ENCODE results near the gene HCN2.

HCN2 gene

DNA sequence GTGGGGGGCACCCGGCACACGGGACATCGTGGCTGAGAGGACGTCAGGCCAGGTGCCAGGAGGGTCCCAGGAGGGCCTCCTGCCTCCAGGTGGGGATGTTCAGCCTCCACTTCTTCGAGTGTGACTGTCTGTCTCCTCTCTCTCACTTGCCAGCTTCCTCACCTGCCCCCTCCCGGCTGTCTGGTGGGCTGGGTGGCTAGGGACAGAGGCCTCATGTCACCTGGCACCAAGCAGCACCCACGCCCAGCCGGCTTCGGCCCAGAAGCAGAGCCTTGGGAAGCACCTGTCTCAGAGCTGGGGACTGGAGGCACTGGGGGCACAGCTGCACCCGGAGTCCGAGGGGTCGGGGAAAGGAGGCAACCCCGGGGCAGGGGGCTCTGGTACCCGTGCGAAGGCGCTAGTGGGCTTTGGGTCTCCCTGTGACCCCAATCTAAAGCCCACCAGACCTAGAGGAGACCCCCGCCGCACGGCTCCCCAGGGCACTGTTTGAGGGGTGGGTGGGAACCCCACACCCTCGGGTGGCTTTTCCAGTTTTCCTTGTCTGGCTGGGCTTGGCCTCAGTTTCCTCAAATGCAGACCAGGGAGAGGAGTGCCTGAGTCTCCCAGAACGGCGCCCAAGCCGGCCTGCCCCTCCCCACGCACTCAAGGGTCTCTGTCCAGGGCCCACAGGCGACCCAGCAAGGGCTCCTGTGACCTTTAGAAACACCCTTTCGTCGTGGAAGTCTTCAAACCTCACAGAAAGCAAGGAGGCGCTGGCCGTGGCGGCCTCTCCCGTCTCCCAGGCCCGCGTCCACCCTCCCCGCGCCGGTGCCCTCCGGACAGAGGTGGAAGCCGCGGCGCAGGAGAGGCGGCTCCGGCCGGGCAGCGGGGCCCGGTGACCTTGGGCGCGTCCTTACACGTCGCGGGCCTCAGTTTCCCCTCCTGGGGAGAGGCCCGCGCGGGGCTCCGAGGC is 664 bp upstream of the HCN2 start:
- peak overlapping the region in 1 of 2 experiments; percentile 60 for H3K23ac ChIP-seq (ENCODE audit: low read length in 2 of 2)
- H3K27me3 ChIP-seq (ENCODE audit: control insufficient read depth in 1 of 2, insufficient read depth in 1 of 2, low read length in 2 of 2) = peaks cover 14 to 46% of the 10 kb centered on the region in 2 experiments
- H2BK120ac ChIP-seq (ENCODE audit: low read depth, low read length) = no peak overlapping the region
- no peak overlapping the region for H2AFZ ChIP-seq (ENCODE audit: low read depth, low read length)
- 34% methylated on average over 33 of the region's 54 CpGs for WGBS
- H4K8ac ChIP-seq (ENCODE audit: low read length) = peak overlapping the region; percentile 8
- H2AK5ac ChIP-seq (ENCODE audit: low read length, severe bottlenecking) = peak overlapping the region; percentile 39
- peak overlapping the region; percentile 85 for H2BK15ac ChIP-seq (ENCODE audit: low read depth, poor library complexity, severe bottlenecking)
- H3K4ac ChIP-seq (ENCODE audit: low read depth in 1 of 2, low read length in 2 of 2) = peak overlapping the region in 1 of 2 experiments; percentile 62
- H3K79me1 ChIP-seq (replicated peaks; ENCODE audit: low read length, poor library complexity, severe bottlenecking) = peaks cover 9% of the 10 kb centered on the region
- H3K27ac ChIP-seq (ENCODE audit: low read length, poor library complexity, severe bottlenecking) = no peak overlapping the region
- peak overlapping the region; percentile 69 for H3K4me2 ChIP-seq (ENCODE audit: low read length, poor library complexity, severe bottlenecking)
- H3K18ac ChIP-seq (ENCODE audit: low read depth in 1 of 2, low read length in 2 of 2) = peak overlapping the region; percentile 63 to 77
- H3K9me3 ChIP-seq (ENCODE audit: control insufficient read depth, low read length) = no peaks in the 10 kb centered on the region
- H2BK12ac ChIP-seq (ENCODE audit: low read length in 2 of 2) = peak overlapping the region in 1 of 2 experiments; percentile 83
- no peak overlapping the region for H3K14ac ChIP-seq (ENCODE audit: low read length in 2 of 2)
- no peak overlapping the region for H2BK5ac ChIP-seq (ENCODE audit: low read depth, low read length, poor library complexity, severe bottlenecking)
- no peak for DNase-seq
- peaks cover 65% of the 10 kb centered on the region for H3K4me1 ChIP-seq (ENCODE audit: control insufficient read depth, insufficient read depth, low read depth, low read length)
- H3K36me3 ChIP-seq (ENCODE audit: control insufficient read depth in 1 of 2, insufficient read depth in 2 of 2, low read depth in 1 of 2, low read length in 2 of 2) = peaks cover under 1 to 17% of the 10 kb centered on the region in 2 experiments
- H3K9ac ChIP-seq (ENCODE audit: low read length) = no peak overlapping the region
- no peak overlapping the region for H4K91ac ChIP-seq (ENCODE audit: low read length)
- peak overlapping the region in 1 of 2 experiments; percentile 27 for H3K4me3 ChIP-seq (ENCODE audit: insufficient read depth in 1 of 2, low read depth in 1 of 2, low read length in 2 of 2)

DNA sequence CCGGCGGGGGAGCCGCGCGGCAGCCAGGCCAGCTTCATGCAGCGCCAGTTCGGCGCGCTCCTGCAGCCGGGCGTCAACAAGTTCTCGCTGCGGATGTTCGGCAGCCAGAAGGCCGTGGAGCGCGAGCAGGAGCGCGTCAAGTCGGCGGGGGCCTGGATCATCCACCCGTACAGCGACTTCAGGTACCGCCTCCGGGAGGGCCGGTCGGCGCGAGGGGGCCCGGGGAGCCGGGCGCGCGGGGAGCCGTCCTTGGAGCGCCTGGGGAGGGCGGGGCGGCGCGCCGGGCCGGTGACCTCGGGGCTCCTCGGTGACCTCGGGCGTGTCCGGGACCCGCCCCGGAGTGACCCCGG is 690 bp downstream of the HCN2 start:
- no peak overlapping the region for H3K23ac ChIP-seq (ENCODE audit: low read length in 2 of 2)
- H4K8ac ChIP-seq (ENCODE audit: low read length) = no peak overlapping the region
- H2AFZ ChIP-seq (ENCODE audit: low read depth, low read length) = no peak overlapping the region
- peak overlapping the region in 1 of 2 experiments; percentile 47 for H3K4me3 ChIP-seq (ENCODE audit: insufficient read depth in 1 of 2, low read depth in 1 of 2, low read length in 2 of 2)
- no peak overlapping the region for H2AK5ac ChIP-seq (ENCODE audit: low read length, severe bottlenecking)
- peak overlapping the region; percentile 66 for H3K4me2 ChIP-seq (ENCODE audit: low read length, poor library complexity, severe bottlenecking)
- H3K14ac ChIP-seq (ENCODE audit: low read length in 2 of 2) = no peak overlapping the region
- no peak overlapping the region for H3K18ac ChIP-seq (ENCODE audit: low read depth in 1 of 2, low read length in 2 of 2)
- H2BK15ac ChIP-seq (ENCODE audit: low read depth, poor library complexity, severe bottlenecking) = no peak overlapping the region
- peaks cover 9% of the 10 kb centered on the region for H3K79me1 ChIP-seq (replicated peaks; ENCODE audit: low read length, poor library complexity, severe bottlenecking)
- no peaks in the 10 kb centered on the region for H3K9me3 ChIP-seq (ENCODE audit: control insufficient read depth, low read length)
- DNase-seq = no peak
- H3K27me3 ChIP-seq (ENCODE audit: control insufficient read depth in 1 of 2, insufficient read depth in 1 of 2, low read length in 2 of 2) = peaks cover 14 to 58% of the 10 kb centered on the region in 2 experiments
- H4K91ac ChIP-seq (ENCODE audit: low read length) = no peak overlapping the region
- H3K4ac ChIP-seq (ENCODE audit: low read depth in 1 of 2, low read length in 2 of 2) = no peak overlapping the region
- no peak overlapping the region for H3K9ac ChIP-seq (ENCODE audit: low read length)
- 3% methylated on average over 19 of the region's 50 CpGs for WGBS
- H2BK5ac ChIP-seq (ENCODE audit: low read depth, low read length, poor library complexity, severe bottlenecking) = no peak overlapping the region
- H2BK120ac ChIP-seq (ENCODE audit: low read depth, low read length) = no peak overlapping the region
- no peak overlapping the region for H2BK12ac ChIP-seq (ENCODE audit: low read length in 2 of 2)
- no peak overlapping the region for H3K27ac ChIP-seq (ENCODE audit: low read length, poor library complexity, severe bottlenecking)
- peaks cover 0 to 5% of the 10 kb centered on the region in 2 experiments for H3K36me3 ChIP-seq (ENCODE audit: control insufficient read depth in 1 of 2, insufficient read depth in 2 of 2, low read depth in 1 of 2, low read length in 2 of 2)
- H3K4me1 ChIP-seq (ENCODE audit: control insufficient read depth, insufficient read depth, low read depth, low read length) = peaks cover 56% of the 10 kb centered on the region

DNA sequence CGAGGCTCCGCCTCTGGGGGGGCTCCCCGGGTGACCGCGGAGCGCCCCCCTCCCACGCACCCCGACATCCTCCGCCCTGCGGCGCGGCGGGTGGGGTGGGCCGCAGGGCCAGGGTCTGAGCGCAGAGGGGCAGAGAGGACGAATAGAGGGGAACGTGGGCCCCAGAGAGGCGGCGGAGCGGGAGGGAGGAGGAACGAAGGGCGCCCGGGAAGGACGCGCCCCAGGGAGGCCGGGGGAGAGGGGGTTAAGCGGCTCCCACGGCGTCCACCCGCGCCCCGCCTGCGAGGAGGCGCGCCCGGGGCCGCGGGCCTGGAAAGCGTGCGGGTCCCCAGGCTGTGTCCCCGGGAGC is 1.0 kb downstream of the HCN2 start:
- Histone ChIP-seq H3K23ac (ENCODE audit: low read length in 2 of 2) (no peak overlapping the region), H3K9me3 (ENCODE audit: control insufficient read depth, low read length) (no peaks in the 10 kb centered on the region), H3K79me1 (replicated peaks; ENCODE audit: low read length, poor library complexity, severe bottlenecking) (peaks cover 10% of the 10 kb centered on the region), H3K9ac (ENCODE audit: low read length) (no peak overlapping the region), H3K18ac (ENCODE audit: low read depth in 1 of 2, low read length in 2 of 2) (no peak overlapping the region), H2BK15ac (ENCODE audit: low read depth, poor library complexity, severe bottlenecking) (no peak overlapping the region), H2AK5ac (ENCODE audit: low read length, severe bottlenecking) (no peak overlapping the region), H4K8ac (ENCODE audit: low read length) (no peak overlapping the region), H3K4ac (ENCODE audit: low read depth in 1 of 2, low read length in 2 of 2) (no peak overlapping the region), H3K4me3 (ENCODE audit: insufficient read depth in 1 of 2, low read depth in 1 of 2, low read length in 2 of 2) (peak overlapping the region in 1 of 2 experiments; percentile 40), H4K91ac (ENCODE audit: low read length) (no peak overlapping the region), H2BK120ac (ENCODE audit: low read depth, low read length) (no peak overlapping the region), H3K27ac (ENCODE audit: low read length, poor library complexity, severe bottlenecking) (no peak overlapping the region), H2BK5ac (ENCODE audit: low read depth, low read length, poor library complexity, severe bottlenecking) (no peak overlapping the region), H3K27me3 (ENCODE audit: control insufficient read depth in 1 of 2, insufficient read depth in 1 of 2, low read length in 2 of 2) (peaks cover 14 to 61% of the 10 kb centered on the region in 2 experiments), H3K14ac (ENCODE audit: low read length in 2 of 2) (no peak overlapping the region), H3K4me1 (ENCODE audit: control insufficient read depth, insufficient read depth, low read depth, low read length) (peaks cover 52% of the 10 kb centered on the region), H2BK12ac (ENCODE audit: low read length in 2 of 2) (no peak overlapping the region), H3K36me3 (ENCODE audit: control insufficient read depth in 1 of 2, insufficient read depth in 2 of 2, low read depth in 1 of 2, low read length in 2 of 2) (peaks cover 0 to 5% of the 10 kb centered on the region in 2 experiments), H3K4me2 (ENCODE audit: low read length, poor library complexity, severe bottlenecking) (peak overlapping the region; percentile 66), H2AFZ (ENCODE audit: low read depth, low read length) (no peak overlapping the region)
- no peak for DNase-seq
- WGBS = 18% methylated on average over 17 of the region's 41 CpGs

- Histone ChIP-seq H2BK15ac (ENCODE audit: low read depth, poor library complexity, severe bottlenecking) (no peak overlapping the region), H3K4ac (ENCODE audit: low read depth in 1 of 2, low read length in 2 of 2) (no peak overlapping the region), H3K4me1 (ENCODE audit: control insufficient read depth, insufficient read depth, low read depth, low read length) (peaks cover 47% of the 10 kb centered on the region), H3K27me3 (ENCODE audit: control insufficient read depth in 1 of 2, insufficient read depth in 1 of 2, low read length in 2 of 2) (peaks cover 14 to 67% of the 10 kb centered on the region in 2 experiments), H2AK5ac (ENCODE audit: low read length, severe bottlenecking) (no peak overlapping the region), H3K9ac (ENCODE audit: low read length) (no peak overlapping the region), H3K4me2 (ENCODE audit: low read length, poor library complexity, severe bottlenecking) (peak overlapping the region; percentile 66), H3K79me1 (replicated peaks; ENCODE audit: low read length, poor library complexity, severe bottlenecking) (peaks cover 10% of the 10 kb centered on the region), H3K9me3 (ENCODE audit: control insufficient read depth, low read length) (no peaks in the 10 kb centered on the region), H3K4me3 (ENCODE audit: insufficient read depth in 1 of 2, low read depth in 1 of 2, low read length in 2 of 2) (peak overlapping the region in 1 of 2 experiments; percentile 40), H3K36me3 (ENCODE audit: control insufficient read depth in 1 of 2, insufficient read depth in 2 of 2, low read depth in 1 of 2, low read length in 2 of 2) (peaks cover 0 to 5% of the 10 kb centered on the region in 2 experiments), H3K27ac (ENCODE audit: low read length, poor library complexity, severe bottlenecking) (no peak overlapping the region), H2BK5ac (ENCODE audit: low read depth, low read length, poor library complexity, severe bottlenecking) (no peak overlapping the region), H2BK12ac (ENCODE audit: low read length in 2 of 2) (no peak overlapping the region), H3K14ac (ENCODE audit: low read length in 2 of 2) (no peak overlapping the region), H4K8ac (ENCODE audit: low read length) (no peak overlapping the region), H3K18ac (ENCODE audit: low read depth in 1 of 2, low read length in 2 of 2) (no peak overlapping the region), H2AFZ (ENCODE audit: low read depth, low read length) (no peak overlapping the region), H2BK120ac (ENCODE audit: low read depth, low read length) (no peak overlapping the region), H3K23ac (ENCODE audit: low read length in 2 of 2) (no peak overlapping the region), H4K91ac (ENCODE audit: low read length) (no peak overlapping the region)
- DNase-seq = no peak
- 33% methylated on average over 52 of the region's 75 CpGs for WGBS
Measured at GRCh38 chr19:591099-591958, 1.6 kb downstream of the HCN2 start.

Data from mesenchymal stem cell (in vitro differentiated cells and primary cell).